Measurements from ENCODE around the gene MFSD1. TPM values are rescaled to one million over a fixed set of nuclear protein-coding genes. Genes with fewer than 3 reads are reported as not detected.

The MFSD1 gene
- total RNA-seq, 1 experiment from 2014 or later = 45.3 TPM

GRCh38 chr3:158823426-158823825 lies 21.6 kb downstream of the MFSD1 start:
- H3K36me3 ChIP-seq (ENCODE audit: low read depth, low read length) = peaks cover 14% of the 10 kb centered on the region; the same call in 1 of the 2 replicates
- intact Hi-C loops (cut with micrococcal nuclease) = no loop called here
- H3K27me3 ChIP-seq (ENCODE audit: low read length) = no peaks in the 10 kb centered on the region
- H4K20me1 ChIP-seq (ENCODE audit: low read length) = no peaks in the 10 kb centered on the region
- H3K9ac ChIP-seq (ENCODE audit: low read length) = no peak overlapping the region
- no peaks in the 10 kb centered on the region for H3F3A ChIP-seq (ENCODE audit: low read length, unreplicated experiment)
- no TSS peak for BruUV-seq (replicated peaks)
- no peak overlapping the region for H2AFZ ChIP-seq (ENCODE audit: low read length)
- CTCF ChIA-PET = no interaction called here
- H3K4me3 ChIP-seq (ENCODE audit: low read length) = no peak overlapping the region
- H3K4me1 ChIP-seq (ENCODE audit: insufficient read depth, low read length) = no peaks in the 10 kb centered on the region
- TF ChIP-seq EZH2 (IDR thresholded peaks at IDR 0.05; ENCODE audit: low read length, unreplicated experiment) = no peak
- no peak for ATAC-seq
- no peak overlapping the region for H3K4me2 ChIP-seq (ENCODE audit: low read length)
- H3K79me2 ChIP-seq (ENCODE audit: low read length) = no peaks in the 10 kb centered on the region
- POLR2A ChIA-PET (ENCODE audit: unreplicated experiment) = no interaction called here
- no peaks in the 10 kb centered on the region for H3K9me2 ChIP-seq (replicated peaks; ENCODE audit: low read length)
- no peak for DNase-seq
- H3K27ac ChIP-seq (ENCODE audit: low read length) = no peak overlapping the region
- H3K9me3 ChIP-seq (ENCODE audit: low read length) = no peaks in the 10 kb centered on the region

GRCh38 chr3:158827773-158828172 lies 25.9 kb downstream of the MFSD1 start:
- no peak overlapping the region for H3K4me2 ChIP-seq (ENCODE audit: low read length)
- H3K9ac ChIP-seq (ENCODE audit: low read length) = no peak overlapping the region
- H4K20me1 ChIP-seq (ENCODE audit: low read length) = no peaks in the 10 kb centered on the region
- no peak overlapping the region for H3K4me3 ChIP-seq (ENCODE audit: low read length)
- peaks cover 8% of the 10 kb centered on the region; the same call in 1 of the 2 replicates for H3K4me1 ChIP-seq (ENCODE audit: insufficient read depth, low read length)
- H3K79me2 ChIP-seq (ENCODE audit: low read length) = no peaks in the 10 kb centered on the region
- no TSS peak for BruUV-seq (replicated peaks)
- H3F3A ChIP-seq (ENCODE audit: low read length, unreplicated experiment) = no peaks in the 10 kb centered on the region
- CTCF ChIA-PET = no interaction called here
- POLR2A ChIA-PET (ENCODE audit: unreplicated experiment) = no interaction called here
- H3K27me3 ChIP-seq (ENCODE audit: low read length) = no peaks in the 10 kb centered on the region
- intact Hi-C loops (cut with micrococcal nuclease) = no loop called here
- no peaks in the 10 kb centered on the region for H3K9me2 ChIP-seq (replicated peaks; ENCODE audit: low read length)
- ATAC-seq (no peak), DNase-seq (no peak)
- H3K36me3 ChIP-seq (ENCODE audit: low read depth, low read length) = peaks cover 32% of the 10 kb centered on the region
- TF ChIP-seq EZH2 (IDR thresholded peaks at IDR 0.05; ENCODE audit: low read length, unreplicated experiment) (no peak), EZH2phosphoT487 (IDR thresholded peaks at IDR 0.05; ENCODE audit: borderline replicate concordance, low read length) (no peak), CTCF (conservative IDR thresholded peaks at IDR 0.05; ENCODE audit: low read depth, low read length) (no peak)
- no peak overlapping the region for H2AFZ ChIP-seq (ENCODE audit: low read length)
- H3K9me3 ChIP-seq (ENCODE audit: low read length) = peaks cover 9% of the 10 kb centered on the region; the same call in 1 of the 2 replicates
- H3K27ac ChIP-seq (ENCODE audit: low read length) = no peak overlapping the region

GRCh38 chr3:158830391-158830790 lies 28.5 kb downstream of the MFSD1 start:
- H2AFZ ChIP-seq (ENCODE audit: low read length) = no peak overlapping the region
- ATAC-seq (peak; percentile 81), DNase-seq (peak; percentile 69)
- BruUV-seq (replicated peaks) = no TSS peak
- intact Hi-C loops (cut with micrococcal nuclease) = loop anchor here (1.0 kb wide), 1 partner anchor 26 kb away; no protein-coding TSS in a partner anchor
- H3K36me3 ChIP-seq (ENCODE audit: low read depth, low read length) = peaks cover 24% of the 10 kb centered on the region
- no peaks in the 10 kb centered on the region for H3F3A ChIP-seq (ENCODE audit: low read length, unreplicated experiment)
- CTCF ChIA-PET = interaction anchor here (0.5 kb wide), 1 partner anchor 186 kb away, joined by 3 read pairs; the partner anchor contains the start of gene GFM1
- peak overlapping the region; percentile 66 for H3K9ac ChIP-seq (ENCODE audit: low read length)
- H3K79me2 ChIP-seq (ENCODE audit: low read length) = no peaks in the 10 kb centered on the region
- POLR2A ChIA-PET (ENCODE audit: unreplicated experiment) = no interaction called here
- H3K4me3 ChIP-seq (ENCODE audit: low read length) = no peak overlapping the region
- H3K27ac ChIP-seq (ENCODE audit: low read length) = peak overlapping the region; percentile 83
- H3K9me2 ChIP-seq (replicated peaks; ENCODE audit: low read length) = no peaks in the 10 kb centered on the region
- H3K27me3 ChIP-seq (ENCODE audit: low read length) = no peaks in the 10 kb centered on the region
- peaks cover 9% of the 10 kb centered on the region; the same call in 1 of the 2 replicates for H3K9me3 ChIP-seq (ENCODE audit: low read length)
- H3K4me2 ChIP-seq (ENCODE audit: low read length) = no peak overlapping the region
- H3K4me1 ChIP-seq (ENCODE audit: insufficient read depth, low read length) = peaks cover 8% of the 10 kb centered on the region; the same call in 1 of the 2 replicates
- TF ChIP-seq EZH2 (IDR thresholded peaks at IDR 0.05; ENCODE audit: low read length, unreplicated experiment) = no peak
- no peak for TF ChIP-seq EZH2phosphoT487 (IDR thresholded peaks at IDR 0.05; ENCODE audit: borderline replicate concordance, low read length)
- TF ChIP-seq CTCF (conservative IDR thresholded peaks at IDR 0.05; ENCODE audit: low read depth, low read length) = no peak
- no peaks in the 10 kb centered on the region for H4K20me1 ChIP-seq (ENCODE audit: low read length)
